Mesenchymal stem cell (in vitro differentiated cells and primary cell): ENCODE results near the gene SERP2.

Experiments used
- DNase-seq: peaks from one replicate; pipeline ENCODE4 v3.0.0-alpha.2; 2013
- H2AFZ ChIP-seq: one replicate; pipeline ENCODE4 v1.6.1; 2013; ENCODE audit warnings: low read depth, mild to moderate bottlenecking, control low read depth, inconsistent platforms, low read length, moderate library complexity
- H2AK5ac ChIP-seq: 2 replicates; pipeline ENCODE4 v1.6.1; 2013; ENCODE audit warnings: low read length, moderate library complexity, mild to moderate bottlenecking, inconsistent platforms; ENCODE audit not compliant: severe bottlenecking
- H2BK120ac ChIP-seq: one replicate; pipeline ENCODE4 v1.6.1; 2013; ENCODE audit warnings: low read depth, mild to moderate bottlenecking, inconsistent platforms, low read length, moderate library complexity
- H2BK12ac ChIP-seq, 2 experiments: one replicate each; pipeline ENCODE4 v1.6.1; 2013; ENCODE audit warnings: inconsistent platforms in 2 of 2, low read length in 2 of 2, mild to moderate bottlenecking in 2 of 2, moderate library complexity in 2 of 2, control low read depth in 1 of 2
- H2BK15ac ChIP-seq: one replicate; pipeline ENCODE4 v1.6.1; 2013; ENCODE audit warnings: mild to moderate bottlenecking, low read depth, inconsistent platforms; ENCODE audit not compliant: poor library complexity, severe bottlenecking
- H2BK5ac ChIP-seq: 2 replicates; pipeline ENCODE4 v1.6.1; 2013; ENCODE audit warnings: low read depth, mild to moderate bottlenecking, low read length, control low read depth, inconsistent platforms; ENCODE audit not compliant: poor library complexity, severe bottlenecking
- H3K14ac ChIP-seq, 2 experiments: one replicate each; pipeline ENCODE4 v1.6.1; 2013; ENCODE audit warnings: inconsistent platforms in 2 of 2, low read length in 2 of 2, control low read depth in 1 of 2, mild to moderate bottlenecking in 1 of 2, moderate library complexity in 1 of 2
- H3K18ac ChIP-seq, 2 experiments: one replicate each; pipeline ENCODE4 v1.6.1; 2013; ENCODE audit warnings: inconsistent platforms in 2 of 2, low read length in 2 of 2, control low read depth in 1 of 2, low read depth in 1 of 2, mild to moderate bottlenecking in 1 of 2
- H3K23ac ChIP-seq, 2 experiments: one replicate each; pipeline ENCODE4 v1.6.1; 2013; ENCODE audit warnings: inconsistent platforms in 2 of 2, low read length in 2 of 2, mild to moderate bottlenecking in 2 of 2, moderate library complexity in 2 of 2, control low read depth in 1 of 2
- H3K27ac ChIP-seq: 2 replicates; pipeline ENCODE4 v1.5.1; 2013; ENCODE audit warnings: mild to moderate bottlenecking, moderate library complexity, low read length, control low read depth, inconsistent platforms; ENCODE audit not compliant: poor library complexity, severe bottlenecking
- H3K27me3 ChIP-seq, 2 experiments: 2 replicates each; pipeline versions ENCODE4 v1.6.1 to v1.7.0; 2013; ENCODE audit warnings: low read length in 2 of 2, mild to moderate bottlenecking in 2 of 2, moderate library complexity in 2 of 2, control low read depth in 1 of 2, inconsistent platforms in 1 of 2; ENCODE audit not compliant: control insufficient read depth in 1 of 2, insufficient read depth in 1 of 2
- H3K36me3 ChIP-seq, 2 experiments: 2 replicates each; pipeline versions ENCODE4 v1.6.1 to v1.7.0; 2013; ENCODE audit warnings: low read length in 2 of 2, control low read depth in 1 of 2, inconsistent platforms in 1 of 2, low read depth in 1 of 2, mild to moderate bottlenecking in 1 of 2; ENCODE audit not compliant: insufficient read depth in 2 of 2, control insufficient read depth in 1 of 2
- H3K4ac ChIP-seq, 2 experiments: one replicate each; pipeline ENCODE4 v1.6.1; 2013; ENCODE audit warnings: inconsistent platforms in 2 of 2, low read length in 2 of 2, mild to moderate bottlenecking in 2 of 2, moderate library complexity in 2 of 2, control low read depth in 1 of 2, low read depth in 1 of 2
- H3K4me1 ChIP-seq: 2 replicates; pipeline ENCODE4 v1.6.1; 2013; ENCODE audit warnings: low read depth, low read length, control low read depth; ENCODE audit not compliant: control insufficient read depth, insufficient read depth
- H3K4me2 ChIP-seq: 2 replicates; pipeline ENCODE4 v1.6.1; 2013; ENCODE audit warnings: low read length, mild to moderate bottlenecking, inconsistent platforms; ENCODE audit not compliant: poor library complexity, severe bottlenecking
- H3K4me3 ChIP-seq, 2 experiments: 2 replicates each; pipeline versions ENCODE4 v1.5.1 to v1.7.0; 2013; ENCODE audit warnings: low read length in 2 of 2, mild to moderate bottlenecking in 2 of 2, control low read depth in 1 of 2, low read depth in 1 of 2; ENCODE audit not compliant: insufficient read depth in 1 of 2
- H3K79me1 ChIP-seq: replicated peaks from 2 replicates; pipeline ENCODE4 v1.6.1; 2013; ENCODE audit warnings: mild to moderate bottlenecking, control low read depth, low read length, inconsistent platforms; ENCODE audit not compliant: poor library complexity, severe bottlenecking
- H3K9ac ChIP-seq: 2 replicates; pipeline ENCODE4 v1.7.0; 2013; ENCODE audit warnings: mild to moderate bottlenecking, low read length, moderate library complexity
- H3K9me3 ChIP-seq: 2 replicates; pipeline ENCODE4 v1.7.0; 2013; ENCODE audit warnings: mild to moderate bottlenecking, low read length; ENCODE audit not compliant: control insufficient read depth
- H4K8ac ChIP-seq: one replicate; pipeline ENCODE4 v1.6.1; 2013; ENCODE audit warnings: inconsistent platforms, mild to moderate bottlenecking, low read length, moderate library complexity
- H4K91ac ChIP-seq: one replicate; pipeline ENCODE4 v1.6.1; 2013; ENCODE audit warnings: mild to moderate bottlenecking, low read length, inconsistent platforms
- WGBS: methylation state at CpG from one replicate; pipeline ENCODE4 v1.1.7; 2013; ENCODE audit warnings: mixed read lengths; 5-methylcytosine and 5-hydroxymethylcytosine counted together

SERP2 gene

GRCh38 chr13:44351505-44351854 lies 22.1 kb upstream of the SERP2 start:
- H3K18ac ChIP-seq: no peak overlapping the region
- H2BK120ac ChIP-seq: no peak overlapping the region

DNA sequence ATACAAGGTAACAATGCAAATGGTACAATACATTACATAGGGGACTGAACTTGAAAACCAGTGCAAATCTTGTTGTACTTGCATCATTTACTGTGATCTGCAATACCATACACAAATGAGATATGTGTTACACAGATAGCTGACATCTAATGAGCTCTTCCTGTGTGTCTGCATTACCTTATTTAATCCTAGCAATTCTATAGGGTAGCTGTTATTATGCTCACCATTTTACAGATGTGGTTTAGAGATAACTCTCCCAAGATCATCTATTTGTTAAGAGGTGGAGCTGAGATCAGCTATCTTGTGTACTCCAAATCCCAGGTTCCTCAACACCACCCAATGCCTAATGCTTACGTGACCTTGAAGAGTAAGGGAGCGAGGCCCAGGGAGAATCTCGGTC lies 21.4 kb upstream of the SERP2 start:
- H3K23ac ChIP-seq: no peak overlapping the region

More at GRCh38 chr13:44351505-44351854, 22.1 kb upstream of the SERP2 start:
- no peaks in the 10 kb centered on the region for H3K27me3 ChIP-seq
- DNase-seq: no peak
- H2BK15ac ChIP-seq: no peak overlapping the region
- H3K27ac ChIP-seq: no peak overlapping the region
- no peak overlapping the region for H4K91ac ChIP-seq
- no peak overlapping the region for H3K4me2 ChIP-seq
- H3K79me1 ChIP-seq: no peaks in the 10 kb centered on the region
- H3K9ac ChIP-seq: no peak overlapping the region
- H3K4ac ChIP-seq: no peak overlapping the region
- H2AK5ac ChIP-seq: no peak overlapping the region
- H3K14ac ChIP-seq: no peak overlapping the region
- no peak overlapping the region for H3K4me3 ChIP-seq
- no peaks in the 10 kb centered on the region for H3K9me3 ChIP-seq
- no peaks in the 10 kb centered on the region for H3K4me1 ChIP-seq
- H4K8ac ChIP-seq: no peak overlapping the region
- H2AFZ ChIP-seq: no peak overlapping the region
- no peak overlapping the region for H3K23ac ChIP-seq
- no peak overlapping the region for H2BK5ac ChIP-seq
- no peaks in the 10 kb centered on the region for H3K36me3 ChIP-seq
- no peak overlapping the region for H2BK12ac ChIP-seq
- WGBS: 91% methylated on average over 4 of the region's 4 CpGs

DNA sequence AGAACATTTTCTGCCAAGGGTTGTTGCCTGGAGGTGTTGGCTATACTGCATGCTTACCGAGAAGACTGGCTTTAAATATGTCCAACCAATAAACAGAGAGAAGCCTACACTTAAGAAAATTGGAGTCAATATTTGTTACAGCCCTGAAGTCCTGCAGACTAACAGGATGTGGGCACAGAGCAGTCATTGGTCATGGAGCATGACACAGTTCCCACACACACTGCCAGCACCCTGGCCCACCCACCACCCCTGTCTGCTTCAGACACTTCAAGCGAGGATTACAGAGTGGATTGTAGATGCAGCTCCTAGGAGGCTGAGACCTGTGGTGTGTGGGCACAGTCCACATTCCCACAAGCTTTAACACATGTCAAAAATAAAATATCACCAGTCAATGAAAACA lies 21.0 kb upstream of the SERP2 start:
- H3K4me1 ChIP-seq: no peaks in the 10 kb centered on the region
- no peak overlapping the region for H3K4ac ChIP-seq
- no peaks in the 10 kb centered on the region for H3K9me3 ChIP-seq
- no peak overlapping the region for H3K18ac ChIP-seq
- no peak overlapping the region for H4K8ac ChIP-seq
- no peak overlapping the region for H2AFZ ChIP-seq
- WGBS: 66% methylated on average over 2 of the region's 2 CpGs
- H3K23ac ChIP-seq: no peak overlapping the region
- H4K91ac ChIP-seq: no peak overlapping the region
- no peak overlapping the region for H2BK5ac ChIP-seq
- no peak overlapping the region for H3K9ac ChIP-seq
- H3K14ac ChIP-seq: peak overlapping the region in 1 of 2 experiments; percentile 30
- no peaks in the 10 kb centered on the region for H3K79me1 ChIP-seq
- H3K27ac ChIP-seq: no peak overlapping the region
- H2BK120ac ChIP-seq: no peak overlapping the region
- H2BK12ac ChIP-seq: peak overlapping the region in 1 of 2 experiments; percentile 33
- no peak overlapping the region for H3K4me3 ChIP-seq
- H3K36me3 ChIP-seq: no peaks in the 10 kb centered on the region
- H3K27me3 ChIP-seq: no peaks in the 10 kb centered on the region
- H2AK5ac ChIP-seq: no peak overlapping the region
- no peak overlapping the region for H2BK15ac ChIP-seq
- DNase-seq: no peak
- H3K4me2 ChIP-seq: no peak overlapping the region

More for the DNA sequence above, 21.4 kb upstream of the SERP2 start:
- no peaks in the 10 kb centered on the region for H3K9me3 ChIP-seq
- H2AFZ ChIP-seq: no peak overlapping the region
- no peak overlapping the region for H3K27ac ChIP-seq
- H3K4me1 ChIP-seq: no peaks in the 10 kb centered on the region
- no peak overlapping the region for H2BK5ac ChIP-seq
- H3K4ac ChIP-seq: no peak overlapping the region
- no peak overlapping the region for H4K8ac ChIP-seq
- no peak overlapping the region for H3K9ac ChIP-seq
- H3K27me3 ChIP-seq: no peaks in the 10 kb centered on the region
- no peak overlapping the region for H4K91ac ChIP-seq
- 100% methylated on average over 2 of the region's 3 CpGs for WGBS
- no peak overlapping the region for H2AK5ac ChIP-seq
- H3K79me1 ChIP-seq: no peaks in the 10 kb centered on the region
- H2BK12ac ChIP-seq: no peak overlapping the region
- no peak overlapping the region for H3K18ac ChIP-seq
- no peak overlapping the region for H3K14ac ChIP-seq
- H3K36me3 ChIP-seq: no peaks in the 10 kb centered on the region
- no peak overlapping the region for H3K4me2 ChIP-seq
- no peak overlapping the region for H2BK120ac ChIP-seq
- no peak overlapping the region for H2BK15ac ChIP-seq
- no peak for DNase-seq
- no peak overlapping the region for H3K4me3 ChIP-seq

- Histone ChIP-seq H3K79me1 (no peaks in the 10 kb centered on the region), H3K4me2 (no peak overlapping the region), H2BK15ac (no peak overlapping the region), H2BK120ac (no peak overlapping the region), H3K14ac (no peak overlapping the region), H3K23ac (no peak overlapping the region), H4K91ac (no peak overlapping the region), H4K8ac (no peak overlapping the region), H3K27ac (no peak overlapping the region), H3K27me3 (peaks cover 0 to 3% of the 10 kb centered on the region in 2 experiments), H2BK12ac (no peak overlapping the region), H3K18ac (no peak overlapping the region), H3K9me3 (no peaks in the 10 kb centered on the region), H3K4me3 (no peak overlapping the region), H3K36me3 (no peaks in the 10 kb centered on the region), H2AFZ (no peak overlapping the region), H3K9ac (no peak overlapping the region), H3K4ac (no peak overlapping the region), H3K4me1 (no peaks in the 10 kb centered on the region), H2BK5ac (no peak overlapping the region), H2AK5ac (no peak overlapping the region)
- 90% methylated on average over 1 of the region's 1 CpG for WGBS
- no peak for DNase-seq
Observed at GRCh38 chr13:44354331-44354730, 19.3 kb upstream of the SERP2 start.
